Measurements from ENCODE around the gene PCSK6. TPM values are rescaled to one million over a fixed set of nuclear protein-coding genes. Genes with fewer than 3 reads are reported as not detected.
A peak's percentile ranks its signal among the peaks of the same experiment; 100 is the strongest.

PCSK6 gene
- total and polyA plus RNA-seq, 2 donors from 2014 or later, result 3.8 to 7.3 TPM

- H3K4me1 ChIP-seq (ENCODE audit: control insufficient read depth in 2 of 3, insufficient read depth in 2 of 3, low read depth in 1 of 3, low read length in 3 of 3), result peaks cover 0 to 5% (median 4%) of the 10 kb centered on the region in 3 donors
- no peaks in the 10 kb centered on the region for H3K9me3 ChIP-seq (ENCODE audit: control insufficient read depth in 2 of 3, insufficient read depth in 1 of 3, low read length in 3 of 3)
- no peak for DNase-seq
- H3K36me3 ChIP-seq (ENCODE audit: control insufficient read depth in 2 of 3, insufficient read depth in 3 of 3, low read length in 3 of 3), result no peaks in the 10 kb centered on the region
- H3K27me3 ChIP-seq (ENCODE audit: control insufficient read depth, insufficient read depth, low read length), result no peaks in the 10 kb centered on the region
- intact Hi-C loops (cut with DNase I), result no loop called here
- no peak for FAIRE-seq
- TF ChIP-seq CTCF (IDR thresholded peaks at IDR 0.05; ENCODE audit: borderline replicate concordance, extremely low read depth, insufficient read depth), result no peak
- H3K9ac ChIP-seq (ENCODE audit: low read length in 3 of 3), result no peak overlapping the region
- H3K4me3 ChIP-seq (ENCODE audit: low read length in 3 of 3), result no peak overlapping the region
- no peak overlapping the region for H3K27ac ChIP-seq (ENCODE audit: low read depth in 2 of 2, low read length in 2 of 2)
Observed at GRCh38 chr15:101451846-101452245, 37.7 kb downstream of the PCSK6 start.

GRCh38 chr15:101451266-101451799 is 38.2 kb downstream of the PCSK6 start:
- intact Hi-C loops (cut with DNase I), result no loop called here
- no peak overlapping the region for H3K9ac ChIP-seq (ENCODE audit: low read length in 3 of 3)
- H3K4me3 ChIP-seq (ENCODE audit: low read length in 3 of 3), result no peak overlapping the region
- no peak overlapping the region for H3K27ac ChIP-seq (ENCODE audit: low read depth in 2 of 2, low read length in 2 of 2)
- FAIRE-seq, result no peak
- no peak for TF ChIP-seq CTCF (IDR thresholded peaks at IDR 0.05; ENCODE audit: borderline replicate concordance, extremely low read depth, insufficient read depth)
- H3K27me3 ChIP-seq (ENCODE audit: control insufficient read depth, insufficient read depth, low read length), result no peaks in the 10 kb centered on the region
- no peaks in the 10 kb centered on the region for H3K9me3 ChIP-seq (ENCODE audit: control insufficient read depth in 2 of 3, insufficient read depth in 1 of 3, low read length in 3 of 3)
- H3K36me3 ChIP-seq (ENCODE audit: control insufficient read depth in 2 of 3, insufficient read depth in 3 of 3, low read length in 3 of 3), result no peaks in the 10 kb centered on the region
- H3K4me1 ChIP-seq (ENCODE audit: control insufficient read depth in 2 of 3, insufficient read depth in 2 of 3, low read depth in 1 of 3, low read length in 3 of 3), result peaks cover 0 to 5% (median 4%) of the 10 kb centered on the region in 3 donors
- DNase-seq, result peak in 4 of 5 donors; percentile 48 to 87 (median 70)

- H3K4me1 ChIP-seq (ENCODE audit: control insufficient read depth in 2 of 3, insufficient read depth in 2 of 3, low read depth in 1 of 3, low read length in 3 of 3), result peaks cover 0 to 5% (median 4%) of the 10 kb centered on the region in 3 donors
- H3K4me3 ChIP-seq (ENCODE audit: low read length in 3 of 3), result no peak overlapping the region
- FAIRE-seq (no peak), DNase-seq (peak in 1 of 5 donors; percentile 57)
- H3K9ac ChIP-seq (ENCODE audit: low read length in 3 of 3), result no peak overlapping the region
- intact Hi-C loops (cut with DNase I), result no loop called here
- no peak overlapping the region for H3K27ac ChIP-seq (ENCODE audit: low read depth in 2 of 2, low read length in 2 of 2)
- no peaks in the 10 kb centered on the region for H3K36me3 ChIP-seq (ENCODE audit: control insufficient read depth in 2 of 3, insufficient read depth in 3 of 3, low read length in 3 of 3)
- no peak for TF ChIP-seq CTCF (IDR thresholded peaks at IDR 0.05; ENCODE audit: borderline replicate concordance, extremely low read depth, insufficient read depth)
- H3K9me3 ChIP-seq (ENCODE audit: control insufficient read depth in 2 of 3, insufficient read depth in 1 of 3, low read length in 3 of 3), result no peaks in the 10 kb centered on the region
- H3K27me3 ChIP-seq (ENCODE audit: control insufficient read depth, insufficient read depth, low read length), result no peaks in the 10 kb centered on the region
Observed at GRCh38 chr15:101450403-101451265, 38.9 kb downstream of the PCSK6 start.
